Measurements from ENCODE around the gene TEX14. TPM values are rescaled to one million over a fixed set of nuclear protein-coding genes. Genes with fewer than 3 reads are reported as not detected.

Gene TEX14
- total and polyA plus RNA-seq, 2 donors (not counting 1 experiment from before 2014, with no cell fraction given), result under 0.01 to 0.03 TPM

DNA sequence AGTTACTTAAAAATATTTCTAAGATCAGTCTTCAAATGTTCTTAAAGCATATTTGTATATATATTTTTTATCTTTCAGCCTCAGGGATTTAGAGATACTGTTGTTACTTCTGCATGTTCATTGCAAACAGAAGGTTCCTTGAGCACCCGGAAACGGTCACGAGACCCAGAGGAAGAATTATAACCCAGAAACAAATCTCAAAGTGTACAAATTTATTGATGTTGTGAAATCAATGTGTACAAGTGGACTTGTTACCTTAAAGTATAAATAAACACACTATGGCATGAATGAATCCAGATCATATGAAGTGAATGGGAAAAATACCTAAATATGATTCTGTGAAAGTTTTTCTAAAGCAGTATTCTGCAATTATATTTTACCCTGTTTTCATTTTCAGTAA is 42.2 kb upstream of the TEX14 start:
- Histone ChIP-seq H3K27ac (ENCODE audit: insufficient read depth, low read length) (no peak overlapping the region), H3K4me2 (ENCODE audit: extremely low read depth, insufficient read depth, low read length) (no peak overlapping the region), H3K4me3 (replicated peaks in 1 of 4; ENCODE audit: control extremely low read depth in 1 of 4, insufficient read depth in 1 of 4, low read depth in 3 of 4, low read length in 4 of 4) (no peak overlapping the region), H3K79me2 (ENCODE audit: control insufficient read depth, insufficient read depth, low read length) (no peaks in the 10 kb centered on the region), H2AFZ (ENCODE audit: low read length) (no peak overlapping the region), H3K9me3 (ENCODE audit: control insufficient read depth, insufficient read depth, low read depth, low read length) (no peaks in the 10 kb centered on the region), H3K36me3 (ENCODE audit: control insufficient read depth, insufficient read depth, low read length) (no peaks in the 10 kb centered on the region), H3K9ac (ENCODE audit: insufficient read depth, low read length) (no peak overlapping the region), H3K4me1 (ENCODE audit: control insufficient read depth, extremely low read depth, insufficient read depth, low read length) (no peaks in the 10 kb centered on the region), H4K20me1 (ENCODE audit: control insufficient read depth, extremely low read depth, insufficient read depth, low read length) (no peaks in the 10 kb centered on the region), H3K27me3 (ENCODE audit: control insufficient read depth, insufficient read depth, low read length) (no peaks in the 10 kb centered on the region)
- no peak for DNase-seq (ENCODE audit: low read depth in 2 of 2)
- TF ChIP-seq EZH2 (IDR thresholded peaks at IDR 0.05; ENCODE audit: low read length, missing control alignments), result no peak
- TF ChIP-seq, protein P1, sequence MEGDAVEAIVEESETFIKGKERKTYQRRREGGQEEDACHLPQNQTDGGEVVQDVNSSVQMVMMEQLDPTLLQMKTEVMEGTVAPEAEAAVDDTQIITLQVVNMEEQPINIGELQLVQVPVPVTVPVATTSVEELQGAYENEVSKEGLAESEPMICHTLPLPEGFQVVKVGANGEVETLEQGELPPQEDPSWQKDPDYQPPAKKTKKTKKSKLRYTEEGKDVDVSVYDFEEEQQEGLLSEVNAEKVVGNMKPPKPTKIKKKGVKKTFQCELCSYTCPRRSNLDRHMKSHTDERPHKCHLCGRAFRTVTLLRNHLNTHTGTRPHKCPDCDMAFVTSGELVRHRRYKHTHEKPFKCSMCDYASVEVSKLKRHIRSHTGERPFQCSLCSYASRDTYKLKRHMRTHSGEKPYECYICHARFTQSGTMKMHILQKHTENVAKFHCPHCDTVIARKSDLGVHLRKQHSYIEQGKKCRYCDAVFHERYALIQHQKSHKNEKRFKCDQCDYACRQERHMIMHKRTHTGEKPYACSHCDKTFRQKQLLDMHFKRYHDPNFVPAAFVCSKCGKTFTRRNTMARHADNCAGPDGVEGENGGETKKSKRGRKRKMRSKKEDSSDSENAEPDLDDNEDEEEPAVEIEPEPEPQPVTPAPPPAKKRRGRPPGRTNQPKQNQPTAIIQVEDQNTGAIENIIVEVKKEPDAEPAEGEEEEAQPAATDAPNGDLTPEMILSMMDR (conservative IDR thresholded peaks at IDR 0.05 in 1 of 2, IDR thresholded peaks at IDR 0.05 in 1 of 2; ENCODE audit: low read depth in 1 of 2, low read length in 2 of 2), result no peak

DNA sequence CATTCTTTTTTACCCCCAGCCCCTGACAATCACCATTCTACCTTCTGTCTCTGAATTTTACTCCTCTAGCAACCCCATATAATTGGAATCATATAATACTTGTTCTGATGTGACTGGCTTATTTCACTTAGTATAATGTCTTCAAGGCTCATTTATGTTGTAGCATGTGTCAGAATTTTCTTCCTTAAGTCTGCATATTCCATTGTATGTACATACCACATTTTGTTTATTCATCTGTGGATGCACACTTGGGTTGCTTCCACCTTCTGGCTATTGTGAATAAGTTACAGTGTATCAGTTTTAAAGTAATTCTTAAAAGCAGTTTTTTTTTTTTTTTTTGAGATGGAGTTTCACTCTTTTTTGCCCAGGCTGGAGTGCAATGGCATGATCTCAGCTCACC is 39.1 kb upstream of the TEX14 start:
- no peak overlapping the region for H3K4me2 ChIP-seq (ENCODE audit: extremely low read depth, insufficient read depth, low read length)
- H4K20me1 ChIP-seq (ENCODE audit: control insufficient read depth, extremely low read depth, insufficient read depth, low read length), result no peaks in the 10 kb centered on the region
- no peak overlapping the region for H3K4me3 ChIP-seq (replicated peaks in 1 of 4; ENCODE audit: control extremely low read depth in 1 of 4, insufficient read depth in 1 of 4, low read depth in 3 of 4, low read length in 4 of 4)
- DNase-seq (ENCODE audit: low read depth in 2 of 2), result no peak
- no peak overlapping the region for H3K27ac ChIP-seq (ENCODE audit: insufficient read depth, low read length)
- no peaks in the 10 kb centered on the region for H3K27me3 ChIP-seq (ENCODE audit: control insufficient read depth, insufficient read depth, low read length)
- H3K79me2 ChIP-seq (ENCODE audit: control insufficient read depth, insufficient read depth, low read length), result no peaks in the 10 kb centered on the region
- TF ChIP-seq, protein P1 (conservative IDR thresholded peaks at IDR 0.05 in 1 of 2, IDR thresholded peaks at IDR 0.05 in 1 of 2; ENCODE audit: low read depth in 1 of 2, low read length in 2 of 2), result no peak
- TF ChIP-seq EZH2 (IDR thresholded peaks at IDR 0.05; ENCODE audit: low read length, missing control alignments), result no peak
- H3K9ac ChIP-seq (ENCODE audit: insufficient read depth, low read length), result no peak overlapping the region
- H2AFZ ChIP-seq (ENCODE audit: low read length), result no peak overlapping the region
- H3K36me3 ChIP-seq (ENCODE audit: control insufficient read depth, insufficient read depth, low read length), result no peaks in the 10 kb centered on the region
- no peaks in the 10 kb centered on the region for H3K4me1 ChIP-seq (ENCODE audit: control insufficient read depth, extremely low read depth, insufficient read depth, low read length)
- no peaks in the 10 kb centered on the region for H3K9me3 ChIP-seq (ENCODE audit: control insufficient read depth, insufficient read depth, low read depth, low read length)

DNA sequence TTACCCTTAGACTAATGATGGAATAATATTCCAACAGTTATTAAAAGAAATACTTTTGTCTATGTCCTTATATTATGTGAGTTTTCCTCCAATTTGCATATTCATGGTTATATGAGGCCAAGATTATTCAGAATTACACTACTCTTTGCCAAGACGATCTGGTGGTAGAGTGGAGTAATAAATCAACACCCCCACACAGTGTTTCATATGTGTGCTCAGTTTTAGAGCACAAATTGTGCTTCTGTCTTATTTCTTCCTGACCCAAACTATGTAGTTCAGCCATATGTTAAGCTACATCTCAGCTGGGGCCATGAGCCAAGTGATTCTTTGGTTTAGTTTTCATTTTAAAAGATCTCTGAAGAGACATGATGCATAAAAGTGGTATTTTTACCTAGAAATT is 37.0 kb upstream of the TEX14 start:
- no peaks in the 10 kb centered on the region for H3K9me3 ChIP-seq (ENCODE audit: control insufficient read depth, insufficient read depth, low read depth, low read length)
- H3K4me2 ChIP-seq (ENCODE audit: extremely low read depth, insufficient read depth, low read length), result no peak overlapping the region
- H3K4me1 ChIP-seq (ENCODE audit: control insufficient read depth, extremely low read depth, insufficient read depth, low read length), result no peaks in the 10 kb centered on the region
- no peaks in the 10 kb centered on the region for H4K20me1 ChIP-seq (ENCODE audit: control insufficient read depth, extremely low read depth, insufficient read depth, low read length)
- no peak overlapping the region for H3K4me3 ChIP-seq (replicated peaks in 1 of 4; ENCODE audit: control extremely low read depth in 1 of 4, insufficient read depth in 1 of 4, low read depth in 3 of 4, low read length in 4 of 4)
- H3K79me2 ChIP-seq (ENCODE audit: control insufficient read depth, insufficient read depth, low read length), result no peaks in the 10 kb centered on the region
- H3K36me3 ChIP-seq (ENCODE audit: control insufficient read depth, insufficient read depth, low read length), result no peaks in the 10 kb centered on the region
- no peak overlapping the region for H3K9ac ChIP-seq (ENCODE audit: insufficient read depth, low read length)
- DNase-seq (ENCODE audit: low read depth in 2 of 2), result peak; percentile 12 to 34
- no peak overlapping the region for H3K27ac ChIP-seq (ENCODE audit: insufficient read depth, low read length)
- no peak for TF ChIP-seq EZH2 (IDR thresholded peaks at IDR 0.05; ENCODE audit: low read length, missing control alignments)
- TF ChIP-seq, protein P1 (conservative IDR thresholded peaks at IDR 0.05 in 1 of 2, IDR thresholded peaks at IDR 0.05 in 1 of 2; ENCODE audit: low read depth in 1 of 2, low read length in 2 of 2), result no peak
- no peaks in the 10 kb centered on the region for H3K27me3 ChIP-seq (ENCODE audit: control insufficient read depth, insufficient read depth, low read length)
- H2AFZ ChIP-seq (ENCODE audit: low read length), result no peak overlapping the region

All from fibroblast of lung (primary cell).